Measurements from ENCODE around the gene RRAS.

GRCh38 chr19:49624967-49625910 lies 14.7 kb downstream of the RRAS start:
- TF ChIP-seq CTCF (IDR thresholded peaks at IDR 0.05): no peak
- TF ChIP-seq POLR2A (IDR thresholded peaks at IDR 0.05): no peak

Data from Peyer's patch (tissue), 4 donors.